Femur (tissue), 1 donor: ENCODE data around the gene NPHP4.
"Not testable (repeated sequence)": the region's sequence is repeated elsewhere in the genome, so short reads cannot be mapped to it uniquely, and the experiment has no call there.

Experiments
- DNase-seq: peaks from one replicate; pipeline ENCODE4 v3.0.0-alpha.2; 2017

NPHP4 gene

DNA sequence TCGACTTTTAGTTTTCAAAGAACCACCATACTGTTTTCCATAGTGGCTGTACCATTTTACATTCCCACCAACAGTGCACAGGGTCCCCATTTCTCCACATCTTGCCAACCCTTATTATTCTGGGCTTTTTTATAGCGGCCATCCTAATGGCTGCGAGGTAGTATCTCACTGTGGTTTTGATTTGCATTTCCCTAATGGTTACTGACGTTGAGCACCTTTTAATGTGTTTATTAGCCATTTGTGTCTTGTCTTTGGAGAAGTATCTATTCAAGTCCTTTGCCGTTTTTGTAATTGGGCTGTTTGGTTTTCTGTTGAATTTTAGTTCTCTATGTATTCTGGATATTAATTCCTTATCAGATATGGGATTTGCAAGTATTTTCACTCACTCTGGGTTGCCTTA lies 31.1 kb upstream of the NPHP4 start:
- no peak for DNase-seq

DNA sequence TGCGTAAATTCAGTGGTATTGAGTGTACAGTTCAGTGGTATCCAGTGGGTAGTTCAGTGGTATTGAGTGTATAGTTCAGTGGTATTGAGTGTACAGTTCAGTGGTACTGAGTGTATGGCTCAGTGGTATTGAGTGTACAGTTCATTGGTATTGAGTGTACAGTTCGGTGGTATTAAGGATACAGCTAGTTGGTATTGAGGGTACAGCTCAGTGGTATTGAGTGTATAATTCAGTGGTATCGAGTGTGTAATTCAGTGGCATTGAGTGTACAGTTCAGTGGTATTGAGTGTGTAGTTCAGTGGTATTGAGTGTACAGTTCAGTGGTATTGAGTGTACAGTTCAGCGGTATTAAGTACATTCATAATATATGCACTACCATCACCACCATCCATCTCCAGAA lies 30.0 kb upstream of the NPHP4 start:
- DNase-seq, result no peak

DNA sequence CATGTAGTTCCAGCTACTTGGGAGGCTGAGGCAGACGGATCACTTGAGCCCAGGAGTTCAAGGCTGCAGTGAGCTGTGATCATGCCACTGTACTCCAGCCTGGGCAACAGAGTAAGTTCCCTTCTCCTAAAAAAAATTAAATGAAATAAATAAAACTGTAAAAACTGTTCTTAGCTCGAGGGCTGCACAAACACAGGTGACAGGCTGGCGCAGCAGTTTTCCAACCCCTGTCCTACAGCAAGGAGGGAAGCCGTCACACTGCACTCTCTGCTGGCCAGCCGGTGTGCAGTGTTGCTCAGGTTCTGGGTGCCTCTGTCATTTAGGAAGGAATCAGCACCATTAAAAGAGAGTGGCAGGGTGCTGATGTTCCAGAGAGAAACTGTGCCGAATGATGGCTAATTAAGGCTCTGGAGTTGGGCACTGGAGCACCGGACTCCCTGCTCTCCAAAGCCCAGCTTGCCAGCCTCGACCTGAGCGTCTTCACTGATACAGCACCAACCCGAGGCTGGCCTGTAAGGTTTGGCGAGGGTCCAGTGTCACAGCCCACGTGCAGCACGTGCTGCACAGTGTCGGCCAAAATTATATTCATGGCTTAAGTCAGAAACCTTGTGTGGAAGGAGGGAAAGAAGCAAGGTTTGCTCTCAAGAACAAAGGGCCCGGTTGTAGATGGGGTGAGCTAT lies 27.1 kb upstream of the NPHP4 start:
- no peak for DNase-seq

DNA sequence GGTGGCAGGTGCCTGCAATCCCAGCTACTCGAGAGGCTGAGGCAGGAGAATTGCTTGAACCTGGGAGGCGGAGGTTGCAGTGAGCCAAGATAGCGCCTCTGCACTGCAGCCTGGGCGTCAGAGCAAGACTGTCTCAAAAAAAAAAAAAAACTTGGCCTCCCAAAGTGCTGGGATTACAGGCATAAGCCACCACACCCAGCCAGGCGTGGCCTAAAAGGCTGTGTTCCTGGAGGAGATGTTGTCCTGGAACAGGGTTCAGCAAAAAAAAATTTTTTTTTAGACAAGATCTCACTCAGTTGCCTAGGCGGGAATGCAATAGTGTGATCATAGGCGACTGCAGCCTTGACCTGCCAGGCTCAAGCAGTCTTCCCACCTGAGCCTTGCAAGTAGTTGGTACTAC lies 25.4 kb upstream of the NPHP4 start:
- not testable (repeated sequence) for DNase-seq

DNA sequence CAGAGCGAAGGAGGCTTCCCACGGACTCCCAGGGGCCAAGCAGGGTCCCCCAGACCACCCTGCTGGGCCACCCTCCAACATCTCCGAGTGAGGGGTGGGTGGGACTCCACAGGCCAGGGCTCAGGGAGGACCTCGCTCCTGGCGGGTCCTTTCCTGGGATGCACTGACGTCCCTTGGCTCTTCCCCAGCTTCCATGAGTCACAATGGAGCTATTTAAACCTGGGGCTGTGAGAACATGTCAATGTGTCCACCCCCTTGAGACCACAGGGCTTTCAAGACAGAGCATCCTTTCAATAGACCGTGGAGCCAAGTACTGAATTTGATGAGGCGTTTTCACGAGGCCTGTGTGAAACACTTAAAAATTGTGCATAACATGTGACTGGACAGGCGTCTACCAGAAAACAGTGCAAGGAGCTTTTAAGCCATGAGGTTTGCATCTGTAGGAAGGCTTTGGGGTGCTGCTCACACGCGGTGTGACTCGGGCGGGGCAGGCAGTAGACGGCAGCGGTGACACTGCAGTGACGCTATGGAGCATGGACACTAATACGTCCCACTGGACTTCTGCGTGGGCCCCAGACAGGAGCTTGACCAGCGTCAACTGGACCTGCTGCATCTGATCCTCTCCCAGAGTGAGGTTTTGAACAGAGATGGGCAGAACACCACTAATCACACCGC lies 24.1 kb upstream of the NPHP4 start:
- DNase-seq, result no peak

DNA sequence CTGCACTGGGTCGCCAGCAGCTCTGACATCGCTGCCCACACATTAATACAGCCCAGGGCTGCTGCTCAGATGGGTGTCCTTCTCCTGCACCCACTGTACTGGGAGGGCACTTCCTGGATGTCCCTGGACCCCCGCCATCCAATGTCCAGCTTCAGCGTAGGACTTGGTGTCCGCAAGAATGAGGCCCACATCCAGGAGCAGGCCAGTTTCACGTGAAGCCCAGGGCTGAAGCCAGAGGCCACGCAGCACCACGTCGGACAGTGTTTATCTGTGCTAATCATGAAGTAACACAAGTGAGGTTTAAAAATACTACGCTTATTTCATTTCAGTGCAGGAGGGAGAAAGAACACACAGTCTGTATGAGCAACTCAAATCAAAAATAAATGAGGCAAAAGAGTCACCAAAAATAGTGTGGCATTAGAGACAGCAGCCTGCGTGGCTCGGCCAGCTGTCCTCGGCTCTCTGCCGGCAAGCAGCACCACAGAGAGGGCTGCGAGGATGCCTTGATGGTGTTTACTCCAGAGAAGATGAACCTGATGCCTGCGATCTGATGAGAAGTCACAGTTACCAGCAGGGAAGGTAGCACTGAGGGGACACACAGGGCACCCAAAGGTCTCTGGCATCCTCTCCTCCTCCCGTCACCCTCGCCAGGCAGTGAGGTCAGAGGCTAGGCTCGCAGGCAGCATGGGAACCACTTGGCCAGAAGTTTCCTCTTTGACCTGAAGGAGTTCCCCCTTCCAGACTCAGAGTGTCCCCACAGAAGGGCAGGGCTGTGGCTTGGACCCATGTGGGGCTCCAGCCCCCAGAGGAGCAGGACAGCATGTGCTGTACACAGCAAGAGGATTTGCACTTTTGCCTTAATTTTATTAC lies 22.1 kb upstream of the NPHP4 start:
- no peak for DNase-seq

DNA sequence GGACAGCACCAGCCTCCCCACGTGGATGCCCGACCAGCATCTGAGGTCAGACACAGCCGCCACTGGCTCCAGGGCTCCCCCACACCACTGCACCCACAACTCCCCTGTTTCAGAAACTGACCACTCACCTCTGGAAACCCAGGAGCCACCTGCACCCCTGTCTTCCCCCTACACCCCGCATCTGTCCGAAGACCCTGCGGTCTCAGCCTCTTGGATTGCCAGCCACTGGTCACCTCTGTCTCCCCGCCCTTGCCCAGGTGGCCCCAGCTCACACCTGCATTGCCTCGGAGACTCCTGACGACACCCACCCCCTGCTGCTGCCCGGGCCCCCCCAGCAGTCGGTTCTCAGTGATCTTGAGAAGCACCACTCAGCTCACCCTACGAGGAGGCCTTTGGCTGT lies 21.3 kb upstream of the NPHP4 start:
- no peak for DNase-seq

DNA sequence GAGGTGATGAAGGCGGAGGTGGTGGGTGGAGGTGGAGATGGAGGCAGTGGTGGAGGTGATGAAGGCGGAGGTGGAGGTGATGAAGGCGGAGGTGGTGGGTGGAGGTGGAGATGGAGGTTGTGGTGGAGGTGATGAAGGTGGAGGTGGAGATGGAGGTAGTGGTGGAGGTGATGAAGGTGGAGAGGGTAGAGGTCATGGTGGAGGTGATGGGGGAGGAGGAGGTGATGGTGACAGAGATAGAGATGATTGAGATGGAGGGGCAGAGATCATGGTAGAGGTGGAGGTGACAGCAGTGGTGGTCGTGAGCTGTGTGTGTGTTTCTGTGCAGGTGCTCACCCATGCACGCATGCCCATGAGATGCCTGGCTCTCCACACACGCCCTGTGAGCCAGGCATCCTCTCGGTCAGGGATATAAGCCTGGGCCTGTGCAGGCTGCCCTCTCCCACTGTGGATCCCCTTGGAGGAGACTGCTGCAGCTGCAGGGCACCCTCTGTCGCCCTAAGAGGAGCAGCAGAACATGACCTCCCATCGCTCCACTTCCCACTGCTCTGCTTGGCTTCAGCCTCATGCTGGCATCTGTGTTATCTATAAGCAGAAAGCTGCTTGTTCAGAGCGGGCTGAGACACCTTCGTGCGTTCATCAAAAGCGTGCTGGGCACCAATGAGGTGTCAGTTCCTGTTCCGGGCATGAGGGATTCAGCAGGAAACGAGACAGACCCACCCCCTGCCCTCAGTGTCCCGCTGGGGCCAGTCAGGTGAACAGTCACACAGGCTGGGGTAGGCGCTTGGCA lies 20.5 kb upstream of the NPHP4 start:
- no peak for DNase-seq

DNA sequence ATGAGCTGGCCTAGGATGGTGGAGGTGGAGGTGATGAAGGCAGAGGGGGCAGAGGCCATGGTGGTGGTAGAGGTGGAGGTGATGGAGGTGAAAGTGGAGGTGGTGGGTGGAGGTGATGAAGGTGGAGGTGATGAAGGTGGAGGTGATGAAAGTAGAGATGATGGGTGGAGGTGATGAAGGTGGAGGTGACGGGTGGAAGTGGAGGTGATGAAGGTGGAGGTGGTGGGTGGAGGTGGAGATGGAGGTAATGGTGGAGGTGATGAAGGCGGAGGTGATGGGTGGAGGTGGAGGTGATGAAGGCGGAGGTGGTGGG lies 19.7 kb upstream of the NPHP4 start:
- DNase-seq, result no peak

DNA sequence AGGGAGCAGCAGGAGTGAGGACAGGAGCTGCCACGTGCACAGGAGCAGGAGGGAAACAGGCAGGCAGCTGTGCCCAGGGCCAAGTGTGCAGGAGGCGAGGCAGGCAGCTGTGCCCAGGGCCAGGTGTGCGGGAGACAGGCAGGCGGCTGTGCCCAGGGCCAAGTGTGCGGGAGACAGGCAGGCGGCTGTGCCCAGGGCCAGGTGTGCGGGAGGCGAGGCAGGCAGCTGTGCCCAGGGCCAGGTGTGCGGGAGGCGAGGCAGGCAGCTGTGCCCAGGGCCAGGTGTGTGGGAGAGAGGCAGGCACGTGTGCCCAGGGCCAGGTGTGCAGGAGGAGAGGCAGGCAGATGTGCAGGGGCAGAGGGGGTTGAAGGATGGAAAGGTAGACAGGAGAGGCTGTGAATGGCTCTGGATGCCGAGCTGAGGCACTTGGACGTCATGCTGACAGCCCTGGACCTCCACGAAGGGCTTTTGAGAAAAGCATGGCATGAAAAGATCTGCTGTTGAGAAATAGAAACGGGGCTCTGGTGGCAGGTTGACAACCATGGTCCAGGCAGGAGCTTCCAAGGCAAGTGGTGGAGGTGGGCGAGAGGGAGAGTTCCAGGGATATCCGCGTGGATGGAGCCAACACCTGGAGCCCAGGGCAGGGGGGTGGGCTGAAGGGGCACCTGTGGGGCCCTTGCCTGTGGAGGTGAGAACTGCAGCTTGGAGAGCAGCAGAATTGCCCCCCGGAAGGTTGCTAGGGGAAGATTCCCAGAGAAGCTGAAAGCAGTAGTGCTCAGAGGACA lies 19.1 kb upstream of the NPHP4 start:
- no peak for DNase-seq

DNA sequence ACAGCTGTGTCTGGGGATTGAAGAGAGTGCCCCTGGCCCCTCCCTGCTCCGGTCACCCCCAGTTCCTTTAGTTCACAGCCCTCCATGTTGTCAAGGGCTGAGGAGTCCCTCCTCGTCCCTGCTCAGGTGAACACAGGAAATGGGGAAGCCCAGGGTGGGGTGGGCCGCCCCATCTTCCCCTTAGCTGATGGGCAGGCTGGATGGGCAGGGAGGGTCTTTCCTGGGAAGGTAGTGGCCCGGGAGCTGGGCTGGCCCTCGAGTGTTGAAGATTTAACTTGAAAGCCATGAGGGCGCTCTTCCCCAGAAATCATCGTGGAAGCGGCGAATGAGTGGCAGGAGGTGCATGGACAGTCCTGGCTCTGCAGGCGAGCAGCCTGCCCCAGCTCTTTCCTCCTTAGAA lies 18.3 kb upstream of the NPHP4 start:
- DNase-seq, result no peak

DNA sequence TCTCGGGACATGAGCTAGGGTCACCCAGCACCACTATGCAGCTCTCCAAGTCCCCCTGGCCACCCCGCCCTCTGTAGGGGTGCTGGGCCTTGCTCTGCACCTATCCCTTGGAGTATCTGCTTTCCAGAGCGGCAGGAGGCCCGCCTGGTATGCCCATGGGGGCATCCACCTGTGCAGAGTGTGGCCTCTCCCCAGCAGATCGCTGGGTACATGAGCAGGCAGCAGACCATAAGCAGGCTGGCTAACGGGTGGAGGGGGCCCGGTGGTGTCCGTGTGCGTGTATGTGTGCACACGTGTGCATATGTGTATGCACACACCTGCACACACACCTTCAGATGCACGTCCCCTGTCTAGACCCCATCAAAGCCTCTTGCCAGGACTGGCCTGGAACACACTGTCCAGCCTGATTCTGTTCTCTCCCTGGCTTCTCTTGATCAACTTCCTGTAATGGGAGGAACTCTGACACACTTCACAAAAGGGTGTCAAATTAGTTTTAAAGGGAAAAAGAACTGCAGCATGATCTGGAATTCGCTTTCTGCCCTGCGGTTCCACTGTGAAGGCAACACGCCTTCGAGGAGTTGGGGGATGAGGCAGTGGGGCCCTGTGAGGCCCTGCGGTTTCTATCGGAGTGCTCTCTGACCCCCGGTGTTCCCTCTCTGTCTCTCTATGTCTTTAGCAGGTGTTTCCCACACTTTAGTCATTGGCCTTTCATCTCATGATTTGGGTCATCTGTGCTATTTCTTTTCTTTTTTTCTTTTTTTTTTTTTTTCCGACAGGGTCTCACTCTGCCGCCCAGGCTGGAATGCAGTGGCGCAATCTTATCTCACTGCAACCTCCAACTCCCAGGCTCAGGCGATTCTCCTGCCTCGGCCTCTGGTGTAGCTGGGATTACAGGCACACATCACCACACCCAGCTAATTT lies 17.2 kb upstream of the NPHP4 start:
- DNase-seq, result no peak

DNA sequence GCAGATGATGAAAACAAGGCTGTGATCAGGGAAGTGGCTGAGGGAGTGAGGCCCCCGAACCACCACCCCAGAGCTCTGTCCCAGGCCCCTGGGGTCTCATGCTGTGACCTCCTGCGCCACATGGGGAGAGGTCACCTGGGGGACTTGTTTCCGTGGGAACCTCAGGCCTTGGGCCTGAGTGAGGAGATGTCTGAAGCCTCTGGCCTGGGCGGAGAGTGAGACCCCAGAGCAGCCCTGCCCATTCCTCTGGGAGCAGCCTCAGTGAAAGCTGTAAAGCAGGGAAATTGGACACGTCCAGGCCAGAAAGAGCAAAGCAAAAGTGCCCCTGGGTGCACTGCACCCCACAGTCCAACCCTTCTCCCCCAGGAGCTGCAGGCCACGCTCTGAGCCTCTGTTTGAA lies 16.5 kb upstream of the NPHP4 start:
- no peak for DNase-seq

DNA sequence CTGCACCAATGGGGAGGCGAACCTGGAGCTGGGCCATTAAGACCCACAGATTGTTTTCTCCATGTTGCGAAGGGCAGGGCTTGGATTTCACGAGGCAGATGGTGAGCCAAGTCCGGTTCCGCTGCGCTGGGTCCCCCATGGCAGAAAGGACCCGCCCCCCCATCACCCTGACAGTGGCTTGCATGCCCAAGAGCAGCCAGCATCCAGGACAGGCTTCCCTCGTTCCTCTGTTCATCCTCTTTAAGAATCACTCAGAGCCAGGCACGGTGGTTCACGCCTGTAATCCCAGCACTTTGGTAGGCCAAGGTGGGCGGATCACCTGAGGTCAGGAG lies 15.8 kb upstream of the NPHP4 start:
- no peak for DNase-seq

DNA sequence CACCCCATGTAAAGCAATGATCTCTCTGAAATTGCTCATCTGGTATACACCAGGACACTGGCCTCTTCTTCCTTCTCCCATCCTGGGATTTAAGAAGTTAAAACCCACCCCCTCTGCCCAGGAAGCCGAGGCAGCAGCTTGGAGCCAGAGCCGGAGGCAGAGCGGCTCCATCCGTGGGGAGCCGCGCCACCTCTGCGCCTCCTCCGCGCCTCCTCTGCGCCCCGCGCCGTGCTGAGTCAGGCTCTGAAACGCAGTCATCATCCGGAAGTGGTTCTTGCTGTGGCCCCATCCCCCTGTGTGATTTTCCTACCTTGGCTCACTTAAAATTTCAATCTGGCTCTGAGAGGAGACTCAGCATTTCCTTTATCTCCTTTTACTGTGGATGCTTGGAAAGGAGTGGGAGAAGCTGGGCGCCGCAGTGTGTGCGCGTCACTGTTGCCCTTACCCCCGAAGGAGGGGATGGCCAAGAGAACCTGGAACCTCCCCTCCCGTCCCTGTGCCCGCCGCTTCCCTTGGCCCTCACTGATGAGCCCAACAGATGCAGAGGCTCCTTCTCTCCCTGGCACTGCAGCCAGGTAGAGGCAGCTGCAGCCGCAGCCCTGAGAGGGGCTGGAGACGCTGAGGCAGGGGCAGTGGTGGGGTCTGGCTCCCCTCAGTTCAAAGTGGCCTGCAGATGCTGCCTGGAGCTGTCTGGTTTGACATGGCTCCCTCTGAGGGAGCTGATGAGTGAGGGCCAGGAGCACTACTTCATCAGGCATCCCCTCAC lies 15.3 kb upstream of the NPHP4 start:
- DNase-seq, result no peak

DNA sequence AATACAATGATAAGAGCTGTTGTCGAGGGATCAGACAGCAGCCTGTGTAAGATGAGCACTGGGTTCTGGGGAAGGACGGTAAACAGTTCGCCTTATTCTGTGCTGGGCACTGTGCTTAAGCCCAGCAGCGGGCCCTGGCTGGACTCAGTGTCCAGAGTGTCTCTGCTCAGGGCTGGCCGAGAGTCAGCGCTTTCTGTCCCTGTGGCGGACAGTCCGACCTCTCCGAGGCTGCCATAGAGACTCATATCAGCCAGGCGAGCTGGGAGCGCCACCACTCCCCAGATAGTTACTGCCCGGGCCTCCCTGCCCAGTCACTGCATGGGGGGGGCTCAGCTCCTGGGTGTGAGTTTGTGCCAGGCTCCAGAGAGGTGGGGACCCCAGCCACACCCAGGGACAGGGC lies 14.7 kb upstream of the NPHP4 start:
- no peak for DNase-seq

DNA sequence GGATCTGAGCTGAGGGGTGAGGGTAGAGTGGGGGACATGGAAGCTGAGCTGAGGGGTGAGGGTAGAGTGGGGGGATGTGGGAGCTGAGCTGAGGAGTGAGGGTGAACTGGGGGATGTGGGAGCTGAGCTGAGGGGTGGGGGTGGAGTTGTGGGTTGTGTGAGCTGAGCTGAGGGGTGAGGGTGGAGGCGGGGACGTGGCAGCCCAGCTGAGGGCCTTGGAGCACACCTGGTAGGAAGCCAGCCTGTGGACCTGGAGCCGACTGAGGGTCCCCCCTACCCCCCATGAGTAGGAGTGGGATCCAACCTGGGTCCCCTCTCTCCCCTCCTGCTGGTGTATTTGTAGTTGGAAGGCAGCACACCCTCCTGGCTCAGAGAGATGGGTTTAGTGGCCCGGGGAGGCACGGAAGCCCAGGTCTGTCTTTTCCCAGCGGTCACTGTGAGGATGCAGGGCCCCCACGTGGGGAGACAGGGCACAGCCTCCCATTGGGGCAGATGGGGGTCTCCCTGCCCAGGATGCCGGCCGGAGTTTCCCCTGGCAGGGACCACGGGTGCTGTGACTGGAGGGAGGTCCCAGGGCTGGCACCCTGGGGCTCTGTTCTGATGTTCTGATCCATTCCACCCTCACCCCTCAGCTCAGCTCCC lies 13.2 kb upstream of the NPHP4 start:
- DNase-seq, result no peak

DNA sequence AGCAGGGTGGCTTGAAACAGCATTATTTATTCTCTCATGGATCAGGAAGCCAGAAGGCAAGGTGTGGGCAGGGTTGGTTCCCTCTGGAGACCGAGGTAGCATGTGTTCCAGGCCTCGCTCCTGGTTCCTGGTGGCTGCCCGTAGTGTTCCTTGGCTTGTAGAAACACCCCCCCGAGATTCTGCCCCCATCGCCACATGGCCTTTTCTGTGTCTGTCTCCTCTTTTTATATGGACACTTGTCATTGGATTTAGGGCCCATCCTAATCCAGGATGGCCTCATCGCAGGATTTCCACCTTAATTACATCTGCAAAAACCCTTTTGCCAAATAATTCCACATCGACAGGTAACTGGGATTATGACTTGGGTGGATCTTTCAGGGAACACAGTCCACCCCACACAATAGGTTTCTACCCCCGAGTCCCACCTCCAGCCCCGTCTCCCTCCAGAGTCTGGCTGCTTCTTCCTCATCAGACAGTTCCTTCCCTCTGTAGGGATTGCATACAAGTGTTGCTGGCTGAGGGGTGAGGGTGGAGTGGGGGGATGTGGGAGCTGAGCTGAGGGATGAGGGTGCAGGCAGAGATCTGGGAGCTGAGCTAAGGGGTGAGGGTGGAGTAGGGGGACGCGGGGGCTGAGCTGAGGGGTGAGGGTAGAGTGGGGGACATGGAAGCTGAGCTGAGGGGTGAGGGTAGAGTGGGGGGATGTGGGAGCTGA lies 12.3 kb upstream of the NPHP4 start:
- DNase-seq, result no peak

DNA sequence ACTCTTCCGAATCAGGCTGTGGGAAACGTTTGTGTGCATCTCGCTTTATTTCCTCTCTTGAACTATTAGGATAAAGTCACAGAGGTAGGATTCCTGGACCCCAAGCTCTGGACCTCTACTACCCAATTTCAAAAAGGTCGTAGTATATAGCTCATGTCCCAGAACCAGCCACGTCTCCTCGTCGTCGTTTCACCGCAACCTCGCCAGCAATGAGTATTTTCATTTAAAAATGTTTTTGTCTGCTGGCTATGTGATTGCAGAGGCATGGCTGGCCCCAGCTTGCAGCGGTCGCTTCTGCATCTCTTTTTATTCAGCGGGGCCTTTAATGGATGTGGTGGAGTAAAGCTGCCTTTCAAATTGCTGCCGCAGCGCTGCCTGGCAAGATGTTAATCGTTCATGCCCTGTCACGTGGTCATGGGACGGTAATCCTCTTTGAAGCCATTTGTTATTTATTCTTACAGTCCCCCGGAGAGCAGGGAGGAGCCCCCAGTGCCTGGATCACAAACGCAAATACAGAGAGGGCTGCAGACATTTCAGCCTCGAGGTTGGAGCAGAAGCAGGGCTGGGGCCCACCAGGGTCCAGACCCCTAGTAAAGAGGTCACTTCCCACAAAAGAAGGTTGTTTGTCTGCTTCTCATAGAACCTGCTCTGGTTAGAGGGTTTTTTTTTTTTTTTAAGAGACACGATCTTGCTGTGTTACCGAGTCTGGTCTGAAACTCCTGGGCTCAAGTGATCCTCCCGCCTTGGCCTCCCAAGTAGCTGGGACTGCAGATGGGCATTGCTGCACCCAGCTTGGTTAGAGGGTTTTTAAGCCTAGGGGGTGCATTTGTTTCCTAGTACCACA lies 11.6 kb upstream of the NPHP4 start:
- no peak for DNase-seq
